ENCODE data around the gene LARGE1.

LARGE1 gene

GRCh38 chr22:33519974-33520903 lies 400.0 kb downstream of the LARGE1 start:
- no peak for DNase-seq (ENCODE audit: low read depth)

DNA sequence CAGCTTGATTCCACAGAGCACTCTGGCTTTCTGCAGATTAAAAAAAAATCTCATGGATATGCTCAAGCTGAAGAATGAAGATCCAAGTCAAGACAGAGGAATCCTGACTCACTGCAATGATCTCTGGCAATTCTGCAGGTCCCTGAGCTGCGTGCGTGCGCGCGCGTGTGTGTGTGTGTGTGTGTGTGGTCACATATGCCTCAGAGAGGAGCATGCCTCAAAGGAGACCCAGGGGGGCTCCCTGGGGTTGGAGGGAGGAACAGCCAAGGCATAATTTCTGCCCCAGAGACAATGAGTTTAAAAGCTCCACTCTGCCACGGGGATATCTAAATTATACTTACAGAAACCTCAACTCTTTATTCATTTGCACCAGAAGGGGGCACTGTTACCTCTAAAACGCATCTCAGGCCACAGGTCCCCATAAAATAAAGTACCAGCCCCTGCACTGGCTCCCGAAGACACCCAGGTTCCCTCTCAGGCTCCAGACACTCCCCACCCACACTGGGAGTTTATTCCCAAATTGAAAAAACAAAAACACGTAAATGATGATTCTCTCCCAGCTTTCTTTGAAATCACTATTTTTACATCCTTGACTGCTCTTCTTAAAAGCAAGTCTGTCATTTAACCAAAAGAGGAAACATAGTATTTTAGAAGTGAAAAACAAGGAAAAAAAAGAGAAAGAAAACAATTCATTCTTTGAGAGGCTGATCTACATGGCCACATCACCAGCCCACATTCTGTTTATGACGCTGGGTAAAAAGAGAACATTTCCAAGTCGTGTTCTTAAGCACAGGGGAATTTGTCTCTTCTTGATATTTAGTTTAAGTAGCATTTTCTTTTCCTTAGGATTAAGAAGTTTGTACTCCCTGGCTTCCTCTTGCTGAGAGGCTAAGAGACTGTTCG lies 401.0 kb downstream of the LARGE1 start:
- DNase-seq (ENCODE audit: low read depth): no peak

DNA sequence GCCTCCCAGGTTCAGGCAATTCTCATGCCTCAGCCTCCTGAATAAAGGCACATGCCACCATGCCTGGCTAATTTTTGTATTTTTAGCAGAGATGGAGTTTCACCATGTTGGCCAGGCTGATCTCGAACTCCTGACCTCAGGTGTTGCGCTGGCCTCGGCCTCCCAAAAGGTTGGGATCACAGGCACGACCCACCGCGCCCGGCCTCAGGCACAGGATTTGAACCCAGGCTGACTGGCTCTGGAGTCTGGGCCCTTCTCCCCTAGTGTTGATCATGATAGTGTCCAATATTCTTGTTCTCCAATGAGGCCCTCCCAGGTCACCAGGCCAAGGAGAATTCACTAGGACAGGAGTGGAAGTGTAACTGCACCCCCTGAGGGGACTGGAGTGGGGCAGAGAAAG lies 401.9 kb downstream of the LARGE1 start:
- DNase-seq (ENCODE audit: low read depth): no peak

- DNase-seq (ENCODE audit: low read depth): no peak
Observed at GRCh38 chr22:33515795-33516194, 404.5 kb downstream of the LARGE1 start.

GRCh38 chr22:33513388-33514338 lies 406.6 kb downstream of the LARGE1 start:
- no peak for DNase-seq (ENCODE audit: low read depth)

- DNase-seq (ENCODE audit: low read depth): no peak
Observed at GRCh38 chr22:33512908-33513307, 407.4 kb downstream of the LARGE1 start.

DNA sequence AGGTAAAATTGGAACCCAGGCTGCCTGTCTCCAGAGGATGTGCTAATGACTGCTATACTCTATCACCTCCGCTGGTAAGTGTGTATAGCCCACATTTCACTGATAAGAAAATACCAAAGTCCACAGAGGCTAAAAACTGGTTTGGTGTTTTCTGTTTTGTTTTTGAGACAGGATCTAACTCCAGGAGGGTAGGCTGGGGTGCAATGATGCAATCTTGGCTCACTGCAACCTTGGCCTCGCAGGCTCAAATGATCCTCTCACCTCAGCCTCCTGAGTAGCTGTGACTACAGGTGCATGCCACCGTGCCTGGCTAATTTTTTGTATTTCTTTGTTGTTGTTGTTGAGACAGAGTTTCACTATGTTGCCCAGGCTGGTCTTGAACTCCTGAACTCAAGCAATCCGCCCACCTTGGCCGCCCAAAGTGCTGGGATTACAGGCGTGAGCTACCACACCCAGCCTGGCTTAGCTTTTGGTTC lies 409.8 kb downstream of the LARGE1 start:
- no peak for DNase-seq (ENCODE audit: low read depth)

- no peak for DNase-seq (ENCODE audit: low read depth)
Observed at GRCh38 chr22:33504941-33505625, 415.2 kb downstream of the LARGE1 start.

DNA sequence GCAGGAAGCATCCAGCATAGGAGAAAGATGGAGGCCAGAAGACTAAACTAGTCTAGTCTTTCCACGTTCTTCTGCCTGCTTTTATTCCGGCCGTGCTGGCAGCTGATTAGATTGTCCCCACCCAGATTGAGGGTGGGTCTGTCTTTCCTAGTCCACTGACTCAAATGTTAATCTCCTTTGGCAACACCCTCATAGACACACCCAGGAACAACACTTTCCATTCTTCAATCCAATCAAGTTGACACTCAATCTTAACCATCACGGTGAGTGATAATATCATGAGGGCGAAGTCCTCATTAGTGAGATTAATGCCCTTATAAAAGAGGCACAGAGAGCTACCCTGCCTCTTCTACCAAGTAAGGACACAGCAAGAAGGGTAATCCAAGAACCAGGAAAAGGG lies 424.2 kb downstream of the LARGE1 start:
- DNase-seq (ENCODE audit: low read depth): no peak

DNA sequence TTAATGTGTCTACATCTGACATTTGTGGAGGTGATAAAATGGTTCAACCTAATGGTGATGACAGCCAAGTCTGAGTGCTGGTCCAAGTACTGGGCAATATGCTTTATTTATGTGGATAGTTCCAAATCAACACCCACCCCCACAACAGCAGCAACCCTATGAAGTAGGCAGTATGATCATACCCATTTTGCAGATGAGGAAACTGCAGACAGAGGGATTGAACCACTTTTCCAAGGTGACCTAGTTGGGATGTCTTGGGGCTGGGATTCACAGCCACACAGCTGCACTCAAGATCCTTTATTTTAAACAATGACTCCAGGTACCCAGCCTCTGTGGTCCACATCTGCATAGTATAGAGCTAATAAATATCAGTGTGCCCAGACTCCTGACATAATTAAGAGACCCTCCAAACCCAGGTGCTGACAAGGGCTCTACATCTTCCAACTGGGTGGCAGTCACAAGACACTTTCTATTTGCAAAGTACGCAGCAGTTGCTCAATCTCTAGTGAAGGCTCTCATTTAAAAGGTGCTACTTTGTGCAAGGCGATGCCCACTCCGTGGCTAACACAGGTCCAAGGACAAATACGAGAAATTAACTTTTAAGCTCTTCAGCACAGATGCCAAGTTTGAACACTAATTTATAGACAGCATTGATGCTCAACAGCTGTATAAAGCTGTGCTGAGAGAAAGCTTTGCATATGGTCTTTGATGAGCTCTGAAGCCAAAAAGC lies 426.6 kb downstream of the LARGE1 start:
- no peak for DNase-seq (ENCODE audit: low read depth)

DNA sequence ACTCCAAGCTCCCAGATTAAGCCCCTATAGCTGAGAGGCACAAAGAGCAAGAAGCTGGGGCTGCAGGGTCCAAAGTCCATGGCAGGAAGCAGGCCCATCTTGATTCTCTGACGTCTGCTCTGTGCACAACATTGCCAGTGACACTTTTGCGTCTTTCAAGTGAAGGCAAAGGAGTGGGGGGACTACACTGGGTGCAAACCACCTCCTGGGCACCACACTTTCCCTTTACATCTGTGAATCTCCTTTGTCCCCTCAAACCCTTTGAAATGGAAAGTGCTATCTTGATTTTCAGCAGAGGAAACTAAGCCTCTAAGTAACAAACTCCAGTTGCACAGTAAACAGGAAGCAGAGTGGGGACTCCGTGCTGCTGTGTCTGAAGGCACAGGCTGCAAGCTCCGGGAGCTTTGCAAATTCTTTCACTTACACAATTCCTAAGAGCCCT lies 428.0 kb downstream of the LARGE1 start:
- DNase-seq (ENCODE audit: low read depth): no peak

DNA sequence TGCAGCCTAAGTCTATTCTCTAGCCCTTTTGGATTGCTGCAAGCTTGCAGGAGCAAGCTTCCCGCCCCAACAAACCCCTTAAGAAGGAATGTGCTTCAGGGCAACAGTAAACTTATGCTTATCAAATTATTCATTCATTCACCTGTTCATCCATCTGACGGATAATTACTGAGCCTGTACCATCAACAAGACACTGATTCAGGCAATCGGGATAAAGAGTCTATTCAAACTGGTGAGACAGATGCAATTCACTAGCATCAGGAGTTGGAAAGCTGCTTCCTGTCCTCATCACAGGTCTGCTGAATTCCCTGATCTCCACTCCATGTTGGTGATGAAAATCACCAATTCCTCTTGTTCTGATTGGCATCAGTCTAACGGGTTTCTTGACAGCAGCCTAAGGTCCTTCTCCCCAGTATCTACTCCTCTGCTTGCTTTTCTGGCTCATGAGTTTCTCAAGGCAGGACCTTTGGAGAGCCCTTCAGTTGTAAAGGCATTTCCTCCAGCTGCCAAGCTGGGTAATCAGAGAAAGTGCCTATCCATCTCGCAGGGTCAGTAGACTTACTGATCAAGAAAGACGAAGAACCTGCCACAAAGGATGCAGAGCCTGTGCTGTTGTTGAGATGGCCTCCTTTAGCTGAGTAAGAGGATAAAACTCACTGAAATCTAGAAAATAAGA lies 433.1 kb downstream of the LARGE1 start:
- no peak for DNase-seq (ENCODE audit: low read depth)

- no peak for DNase-seq (ENCODE audit: low read depth)
Observed at GRCh38 chr22:33481550-33481949, 438.7 kb downstream of the LARGE1 start.

- no peak for DNase-seq (ENCODE audit: low read depth)
Observed at GRCh38 chr22:33477120-33478111, 442.9 kb downstream of the LARGE1 start.

DNA sequence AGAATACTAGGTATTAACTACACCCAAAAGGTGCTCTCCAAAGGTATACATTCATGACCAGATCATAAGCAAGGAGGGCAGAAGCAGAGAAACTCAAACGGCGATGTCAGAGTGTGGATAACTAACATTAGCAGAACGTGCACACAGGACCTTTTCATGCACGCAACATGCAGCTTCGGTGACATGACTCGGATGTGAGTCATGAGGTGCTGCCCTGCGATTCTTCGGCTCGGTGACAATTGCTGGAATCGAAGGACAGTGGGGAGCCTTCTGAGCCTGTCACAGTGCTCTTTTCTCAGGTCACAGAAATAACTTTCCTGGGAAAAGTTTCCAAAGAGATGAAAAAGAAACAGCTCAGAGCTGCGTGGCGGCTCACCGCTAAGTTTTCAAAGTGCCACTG lies 443.6 kb downstream of the LARGE1 start:
- DNase-seq (ENCODE audit: low read depth): no peak

GRCh38 chr22:33476206-33476605 lies 444.1 kb downstream of the LARGE1 start:
- DNase-seq (ENCODE audit: low read depth): no peak

DNA sequence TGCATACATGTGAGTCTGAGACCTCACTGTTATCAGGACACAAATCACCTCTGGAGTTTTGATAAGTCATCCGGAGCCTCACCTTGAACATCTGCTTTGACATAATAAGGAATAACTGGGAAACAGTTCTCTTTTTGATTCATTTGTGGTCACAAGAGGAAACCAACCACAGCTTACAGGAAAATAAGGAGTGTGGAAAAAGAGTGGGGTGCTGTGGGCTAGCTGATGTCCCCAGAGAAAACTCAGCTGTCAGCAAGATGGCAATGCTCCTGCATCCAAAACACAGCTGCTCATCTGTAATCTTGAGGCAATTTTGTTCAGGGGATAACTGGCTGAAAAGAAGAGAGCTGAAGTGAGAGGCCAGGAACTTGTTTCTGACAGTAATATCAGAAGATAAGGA lies 445.7 kb downstream of the LARGE1 start:
- no peak for DNase-seq (ENCODE audit: low read depth)

Measured in HS-27A (cell line).